ENCODE results near the gene FILIP1L. TPM values are rescaled to one million over a fixed set of nuclear protein-coding genes. Genes with fewer than 3 reads are reported as not detected.

Gene FILIP1L
- polyA plus RNA-seq, 1 donor (not counting 4 experiments of a cell fraction or from before 2014, with no cell fraction given) = 14.7 TPM

DNA sequence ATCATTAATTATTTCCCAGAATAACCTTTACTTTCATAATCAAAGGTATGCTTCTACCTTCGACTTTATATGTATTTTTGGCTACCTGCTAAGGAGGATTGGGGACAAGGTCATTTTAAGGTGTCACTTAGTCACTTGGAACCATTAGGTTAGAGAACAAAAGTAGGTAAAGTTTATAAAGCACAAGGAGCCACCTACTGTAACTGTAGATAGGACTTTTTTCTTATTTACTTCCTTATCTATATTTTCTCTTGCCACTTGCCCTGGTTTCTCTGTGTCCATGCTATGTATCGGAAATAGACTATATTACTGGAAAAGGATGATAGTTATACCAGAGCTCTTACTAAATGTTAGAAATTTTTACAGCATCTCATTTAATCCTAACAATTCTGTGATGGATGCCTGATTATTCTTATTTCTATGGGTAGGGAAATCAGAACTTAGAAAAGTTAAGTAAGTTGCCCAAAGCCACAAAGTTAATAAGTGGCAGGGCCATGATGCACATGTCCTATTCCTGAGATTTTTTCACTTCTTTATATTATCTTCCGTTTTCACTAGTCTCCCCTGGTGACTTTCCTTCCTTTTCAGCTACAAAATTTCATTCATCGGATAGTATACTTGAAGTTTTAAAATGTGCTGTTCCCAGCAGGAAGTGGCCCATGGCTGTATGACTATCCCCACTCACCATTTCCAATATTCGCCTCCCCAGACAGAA lies 164.2 kb downstream of the FILIP1L start:
- no peaks in the 10 kb centered on the region for H3K79me2 ChIP-seq (ENCODE audit: control insufficient read depth, insufficient read depth, low read length)
- no peak overlapping the region for H3K9ac ChIP-seq (ENCODE audit: control insufficient read depth, extremely low read depth, insufficient read depth, low read length)
- no peak overlapping the region for H3K4me3 ChIP-seq (ENCODE audit: control insufficient read depth in 2 of 3, extremely low read depth in 1 of 3, insufficient read depth in 2 of 3, low read depth in 1 of 3, low read length in 3 of 3)
- H3K4me1 ChIP-seq (ENCODE audit: control insufficient read depth, extremely low read depth, insufficient read depth, low read length) = no peaks in the 10 kb centered on the region
- no peaks in the 10 kb centered on the region for H3K9me3 ChIP-seq (ENCODE audit: control insufficient read depth, low read depth, low read length)
- no peak overlapping the region for H3K27ac ChIP-seq (ENCODE audit: control insufficient read depth, insufficient read depth, low read length)
- TF ChIP-seq EZH2 (IDR thresholded peaks at IDR 0.05; ENCODE audit: low read length) = no peak
- no peak for TF ChIP-seq CTCF (optimal IDR thresholded peaks at IDR 0.05 in 1 of 3, IDR thresholded peaks at IDR 0.05 in 1 of 3, conservative IDR thresholded peaks at IDR 0.05 in 1 of 3; ENCODE audit: extremely low read depth in 1 of 3, insufficient read depth in 2 of 3, low read length in 3 of 3)
- FAIRE-seq = no peak
- no peak overlapping the region for H2AFZ ChIP-seq (ENCODE audit: control insufficient read depth, low read length)
- dilution Hi-C loops (cut with MboI; ENCODE audit: extremely low pct_ligation_motif_present, low sequenced_read_pairs) = no loop called here
- no peaks in the 10 kb centered on the region for H3K9me1 ChIP-seq (ENCODE audit: control insufficient read depth, extremely low read depth, insufficient read depth, low read length)
- H3K36me3 ChIP-seq (ENCODE audit: control insufficient read depth in 2 of 2, extremely low read depth in 1 of 2, insufficient read depth in 2 of 2, low read length in 2 of 2) = no peaks in the 10 kb centered on the region
- no peaks in the 10 kb centered on the region for H4K20me1 ChIP-seq (ENCODE audit: control insufficient read depth, extremely low read depth, insufficient read depth, low read length)
- no peak for DNase-seq (ENCODE audit: low read depth, low spot score)
- H3K4me2 ChIP-seq (ENCODE audit: control insufficient read depth, extremely low read depth, insufficient read depth, low read depth, low read length) = no peak overlapping the region
- H3K27me3 ChIP-seq (ENCODE audit: control insufficient read depth, extremely low read depth, insufficient read depth, low read length) = no peaks in the 10 kb centered on the region

GRCh38 chr3:99948467-99949089 lies 165.7 kb downstream of the FILIP1L start:
- Histone ChIP-seq H3K27me3 (ENCODE audit: control insufficient read depth, extremely low read depth, insufficient read depth, low read length) (no peaks in the 10 kb centered on the region), H3K9ac (ENCODE audit: control insufficient read depth, extremely low read depth, insufficient read depth, low read length) (no peak overlapping the region)
- dilution Hi-C loops (cut with MboI; ENCODE audit: extremely low pct_ligation_motif_present, low sequenced_read_pairs) = no loop called here

More at GRCh38 chr3:99948467-99949089, 165.7 kb downstream of the FILIP1L start:
- Histone ChIP-seq H3K4me1 (ENCODE audit: control insufficient read depth, extremely low read depth, insufficient read depth, low read length) (peaks cover 6% of the 10 kb centered on the region), H4K20me1 (ENCODE audit: control insufficient read depth, extremely low read depth, insufficient read depth, low read length) (no peaks in the 10 kb centered on the region), H3K4me2 (ENCODE audit: control insufficient read depth, extremely low read depth, insufficient read depth, low read depth, low read length) (no peak overlapping the region), H3K9me3 (ENCODE audit: control insufficient read depth, low read depth, low read length) (no peaks in the 10 kb centered on the region), H3K9me1 (ENCODE audit: control insufficient read depth, extremely low read depth, insufficient read depth, low read length) (no peaks in the 10 kb centered on the region), H2AFZ (ENCODE audit: control insufficient read depth, low read length) (no peak overlapping the region), H3K4me3 (ENCODE audit: control insufficient read depth in 2 of 3, extremely low read depth in 1 of 3, insufficient read depth in 2 of 3, low read depth in 1 of 3, low read length in 3 of 3) (no peak overlapping the region), H3K36me3 (ENCODE audit: control insufficient read depth in 2 of 2, extremely low read depth in 1 of 2, insufficient read depth in 2 of 2, low read length in 2 of 2) (no peaks in the 10 kb centered on the region), H3K79me2 (ENCODE audit: control insufficient read depth, insufficient read depth, low read length) (no peaks in the 10 kb centered on the region), H3K27ac (ENCODE audit: control insufficient read depth, insufficient read depth, low read length) (no peak overlapping the region)
- DNase-seq (ENCODE audit: low read depth, low spot score) (no peak), FAIRE-seq (no peak)
- TF ChIP-seq CTCF (optimal IDR thresholded peaks at IDR 0.05 in 1 of 3, IDR thresholded peaks at IDR 0.05 in 1 of 3, conservative IDR thresholded peaks at IDR 0.05 in 1 of 3; ENCODE audit: extremely low read depth in 1 of 3, insufficient read depth in 2 of 3, low read length in 3 of 3) = no peak
- TF ChIP-seq EZH2 (IDR thresholded peaks at IDR 0.05; ENCODE audit: low read length) = no peak

All from keratinocyte (primary cell).